NOMO-1 treated with DMSO at 0.1 percent for 48 hours (cell line): ENCODE measurements around the gene LYPD6.

Experiments used
- DNase-seq: peaks from one replicate; lab custom pipeline; 2025; ENCODE audit not compliant: unreplicated experiment; lab: John Stamatoyannopoulos, UW

LYPD6 gene

DNA sequence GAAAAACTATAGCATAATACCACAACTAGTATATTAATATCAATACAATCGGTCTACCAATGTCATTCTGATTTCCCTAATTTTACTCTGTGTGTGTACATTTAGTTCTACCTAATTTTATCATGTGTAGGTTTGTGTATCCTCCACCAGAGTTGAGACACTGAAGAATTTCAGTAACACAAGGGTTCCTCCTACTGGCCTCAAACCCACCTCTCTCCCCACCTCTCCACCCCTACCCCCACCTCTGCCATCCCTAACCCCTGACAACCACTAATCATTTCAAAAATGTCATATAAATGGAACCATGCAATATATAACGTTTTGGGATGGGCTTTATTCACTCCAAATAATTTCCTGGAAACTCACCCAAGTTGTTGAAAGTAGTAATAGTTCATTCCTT lies 117.9 kb downstream of the LYPD6 start:
- no peak for DNase-seq

DNA sequence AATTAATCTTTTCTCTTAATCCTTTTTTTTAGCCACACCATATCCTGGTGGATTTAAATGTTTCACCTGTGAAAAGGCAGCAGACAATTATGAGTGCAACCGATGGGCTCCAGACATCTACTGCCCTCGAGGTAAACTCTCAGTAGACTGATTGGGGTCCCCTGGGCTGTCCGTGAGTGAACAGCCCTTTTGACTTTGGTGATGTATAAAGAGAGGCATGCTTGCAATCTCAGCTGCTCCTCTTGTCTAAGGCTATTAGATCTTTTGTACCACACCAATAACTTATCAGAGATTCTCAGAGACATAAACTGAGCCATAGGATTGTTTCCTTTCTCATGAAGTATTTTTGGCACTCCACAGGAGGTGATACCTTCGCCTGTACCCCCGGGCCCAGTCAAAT lies 118.6 kb downstream of the LYPD6 start:
- DNase-seq, result no peak

DNA sequence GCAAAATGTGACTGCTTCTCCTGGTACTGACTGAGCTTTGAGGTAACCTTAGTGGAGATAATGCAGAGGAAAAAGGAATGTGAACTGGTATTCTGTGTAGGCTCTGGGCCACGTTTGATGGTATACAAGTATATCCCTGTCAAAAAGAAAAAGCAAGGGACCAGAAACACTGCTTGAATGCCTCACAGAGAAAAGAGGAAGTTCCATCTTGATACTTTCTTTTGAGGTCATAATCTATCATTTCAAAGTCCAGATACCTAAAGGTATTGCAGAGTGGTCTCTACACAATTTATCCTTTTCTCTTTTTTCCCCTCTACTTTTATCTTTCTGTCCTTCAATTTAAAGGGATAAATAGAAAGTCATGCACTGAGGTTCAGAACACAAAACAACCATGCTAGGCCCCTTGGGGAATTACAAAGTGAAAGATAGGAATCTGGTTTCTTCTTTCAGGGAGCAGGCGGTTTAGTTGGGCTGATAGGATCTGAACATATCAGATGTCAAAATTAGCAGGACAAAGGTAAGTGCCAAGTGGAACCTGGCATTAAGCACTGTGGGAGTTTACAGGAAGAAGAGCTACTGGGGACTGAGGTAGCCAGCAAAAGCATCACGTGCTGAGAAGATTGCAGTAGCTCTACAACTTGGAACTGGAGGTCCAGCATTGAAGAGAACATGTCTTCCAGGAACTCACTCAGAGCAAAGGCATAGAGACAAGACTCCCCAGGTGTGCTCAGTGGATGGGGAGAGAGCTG lies 121.2 kb downstream of the LYPD6 start:
- peak; percentile 1 for DNase-seq

DNA sequence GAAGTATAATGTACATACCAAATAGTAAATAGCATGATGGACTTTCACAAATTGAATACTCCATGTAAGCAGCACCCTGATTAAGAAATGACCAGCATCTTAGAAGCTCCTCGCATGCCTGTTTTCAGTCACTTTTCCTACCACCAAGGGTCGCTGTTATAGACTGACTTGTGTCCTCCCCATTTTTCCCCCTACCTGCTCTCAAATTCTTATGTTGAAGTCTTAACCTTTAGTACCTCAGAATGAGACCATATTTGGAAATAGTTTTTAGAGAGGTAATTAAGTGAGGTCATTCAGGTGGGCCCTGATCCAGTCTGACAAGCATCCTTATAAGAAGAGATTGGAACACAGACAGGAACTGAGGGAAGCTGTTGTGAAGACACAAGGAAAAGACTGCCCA lies 125.9 kb downstream of the LYPD6 start:
- DNase-seq, result no peak

DNA sequence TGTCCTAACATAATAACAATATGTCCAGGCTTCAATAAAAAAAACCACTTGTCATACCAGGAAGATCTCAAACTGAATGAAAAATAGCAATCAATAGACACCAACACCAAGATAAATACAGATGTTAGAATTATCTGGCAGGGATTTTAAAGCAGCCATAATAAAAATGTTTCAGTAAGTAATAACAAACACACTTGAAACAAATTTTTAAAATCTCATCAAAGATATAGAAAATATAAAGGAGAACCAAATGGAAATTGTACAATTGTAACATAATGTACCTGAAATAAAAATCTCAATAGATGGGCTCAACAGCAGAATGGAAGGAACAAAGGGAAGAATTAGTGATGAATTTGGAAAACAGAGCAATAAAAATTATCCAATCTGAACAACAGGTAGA lies 128.1 kb downstream of the LYPD6 start:
- DNase-seq, result no peak

DNA sequence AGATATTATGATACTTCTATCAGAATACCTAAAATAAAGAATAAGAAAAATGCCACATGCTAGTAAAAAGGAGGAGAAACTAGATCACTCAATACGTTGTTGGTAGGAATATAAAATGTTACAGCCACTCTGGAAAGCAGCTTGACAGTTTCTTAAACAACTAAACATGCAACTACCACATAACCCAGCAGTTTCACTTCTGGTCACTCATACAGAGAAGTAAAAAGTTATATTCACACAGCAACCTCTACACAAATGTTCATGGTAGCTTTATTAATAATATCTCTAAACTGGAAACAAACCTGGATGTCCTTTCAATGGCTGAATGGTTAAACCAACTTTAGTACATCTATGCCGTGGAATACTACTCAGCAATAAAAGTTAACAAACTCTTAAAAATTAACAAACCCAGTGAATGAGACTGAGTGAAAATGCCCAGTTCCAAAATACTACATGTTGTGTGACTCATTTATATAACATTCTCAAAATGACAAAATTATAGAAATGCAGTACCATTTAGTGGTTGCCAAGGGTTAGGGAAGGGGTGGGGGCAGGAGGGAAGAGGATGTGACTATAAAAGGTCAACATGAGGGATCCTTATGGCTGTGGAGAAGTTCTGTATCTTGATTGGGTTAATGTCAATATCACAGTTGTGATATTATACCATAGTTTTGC lies 133.1 kb downstream of the LYPD6 start:
- no peak for DNase-seq

DNA sequence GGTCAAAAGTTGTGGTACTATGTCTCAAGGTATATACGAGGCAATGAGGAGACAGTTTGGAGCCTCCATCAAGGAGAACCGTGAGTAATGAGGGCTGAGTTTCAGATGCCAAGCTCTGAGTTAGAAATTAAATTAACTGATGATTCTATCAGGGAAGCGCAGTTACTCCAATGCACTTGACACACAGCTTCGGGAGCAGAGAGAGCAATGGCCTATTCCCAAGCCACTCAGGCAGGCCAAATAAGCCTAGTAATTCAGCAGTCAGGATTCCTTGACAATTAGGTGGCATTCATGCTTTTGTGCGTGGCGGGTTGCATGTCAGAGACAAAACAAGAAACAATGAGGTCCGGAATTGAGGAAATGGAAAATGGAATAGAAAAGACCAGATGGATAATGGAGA lies 134.0 kb downstream of the LYPD6 start:
- no peak for DNase-seq

DNA sequence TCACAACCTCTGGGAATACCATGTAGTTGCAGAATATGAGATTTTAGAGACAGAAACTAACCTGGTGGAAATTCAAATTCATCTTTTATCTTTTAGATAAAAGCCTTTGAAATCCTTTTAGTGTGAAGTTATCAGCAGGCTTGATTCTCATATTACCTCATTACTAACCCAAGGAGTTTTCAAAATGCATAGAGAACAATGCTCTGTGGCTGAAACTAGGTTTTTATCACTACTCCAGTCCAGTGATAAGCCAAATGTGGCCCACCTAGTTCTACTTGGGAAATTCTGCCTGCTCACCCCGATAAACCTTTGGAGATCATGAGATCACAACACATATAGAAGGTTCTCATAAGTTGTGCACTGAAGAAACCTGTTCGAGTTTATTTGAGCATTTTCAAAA lies 135.5 kb downstream of the LYPD6 start:
- DNase-seq, result no peak

DNA sequence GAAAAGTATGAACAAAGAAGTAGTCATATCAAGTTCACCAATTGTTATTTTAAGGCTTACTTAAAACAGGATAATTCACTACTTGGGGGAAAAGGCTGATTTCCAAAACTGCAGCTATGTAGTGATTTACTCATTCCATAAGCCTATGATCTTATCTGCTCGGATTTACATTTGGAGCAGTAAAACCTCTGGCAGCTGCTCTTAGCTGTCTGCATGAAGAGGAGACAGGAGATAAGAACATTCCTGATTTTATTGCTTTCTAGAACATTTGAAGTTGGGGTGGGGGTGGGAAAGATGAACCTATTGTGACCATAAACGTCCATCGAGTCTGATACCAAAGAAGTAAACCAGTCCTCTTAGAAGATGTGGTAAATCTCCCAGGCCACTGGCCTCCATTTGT lies 136.2 kb downstream of the LYPD6 start:
- DNase-seq, result no peak

DNA sequence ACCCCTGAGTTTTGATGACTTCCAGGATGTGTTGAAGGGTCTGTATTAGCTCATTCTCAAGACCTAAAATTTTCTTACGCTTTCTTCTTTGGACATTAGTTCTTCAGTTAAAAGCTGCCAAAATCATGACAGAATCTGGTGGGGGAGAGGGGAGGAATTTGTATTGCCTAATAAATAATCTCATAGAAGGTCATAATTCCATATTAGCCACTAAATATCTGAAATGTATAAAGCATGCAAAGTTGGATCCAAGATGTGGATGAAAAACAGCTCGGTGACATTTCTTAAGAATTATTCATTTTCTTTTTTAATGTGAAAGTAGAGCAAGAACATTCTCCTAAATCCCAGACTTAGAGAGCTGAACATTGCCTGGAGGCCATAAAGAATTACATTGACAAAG lies 137.0 kb downstream of the LYPD6 start:
- no peak for DNase-seq

DNA sequence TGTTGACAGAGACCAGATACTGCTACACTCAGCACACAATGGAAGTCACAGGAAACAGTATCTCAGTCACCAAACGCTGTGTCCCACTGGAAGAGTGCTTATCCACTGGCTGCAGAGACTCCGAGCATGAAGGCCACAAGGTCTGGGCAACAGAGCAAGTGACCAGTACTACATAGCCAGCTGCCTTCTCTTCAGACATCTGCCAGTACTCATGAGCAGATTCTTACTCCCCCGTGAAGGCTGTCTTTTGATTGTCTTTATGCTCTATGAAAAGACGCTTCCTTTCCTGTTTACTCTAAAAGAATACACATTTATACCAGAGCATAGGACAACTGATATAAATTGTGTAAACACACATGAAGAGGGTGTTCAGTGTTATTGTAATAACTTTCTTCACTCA lies 138.2 kb downstream of the LYPD6 start:
- DNase-seq, result no peak

DNA sequence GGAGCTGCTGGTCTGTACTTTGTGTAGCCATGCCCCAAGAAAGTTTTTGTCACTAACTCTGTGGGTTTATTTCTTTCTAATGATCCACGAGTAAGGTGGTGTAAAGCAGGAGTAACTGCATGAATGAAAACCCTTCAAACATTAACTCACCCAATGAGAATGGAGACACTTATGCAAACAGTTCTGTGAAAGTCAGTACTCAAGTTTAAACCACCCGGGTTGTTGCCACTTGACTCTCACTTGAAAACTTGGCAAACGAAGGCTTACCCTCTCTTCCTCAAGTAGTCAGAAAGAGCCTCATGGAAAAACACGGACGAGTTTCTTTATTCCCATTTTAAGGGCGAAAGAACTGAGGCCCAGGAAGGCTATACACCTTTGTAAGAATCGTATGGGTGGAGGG lies 139.7 kb downstream of the LYPD6 start:
- DNase-seq, result no peak

DNA sequence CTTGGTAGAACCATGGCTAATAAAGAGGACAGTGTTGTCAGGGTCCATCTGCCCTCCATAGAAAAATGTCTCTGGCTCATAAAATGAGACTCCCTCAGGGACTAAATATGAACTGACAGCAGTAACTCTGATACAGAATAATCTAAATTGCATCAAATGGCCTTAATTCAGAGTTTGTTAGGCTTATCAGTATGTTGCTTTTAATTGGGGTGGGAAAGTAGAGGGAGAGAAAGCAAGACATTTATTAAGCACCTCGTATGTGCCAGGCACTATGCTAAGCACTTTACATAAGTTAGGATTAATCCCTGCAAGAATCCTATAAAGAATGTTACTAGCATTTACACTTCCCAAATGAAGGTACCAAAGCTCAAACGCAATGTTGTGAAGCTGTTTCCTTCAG lies 142.0 kb downstream of the LYPD6 start:
- DNase-seq, result no peak

DNA sequence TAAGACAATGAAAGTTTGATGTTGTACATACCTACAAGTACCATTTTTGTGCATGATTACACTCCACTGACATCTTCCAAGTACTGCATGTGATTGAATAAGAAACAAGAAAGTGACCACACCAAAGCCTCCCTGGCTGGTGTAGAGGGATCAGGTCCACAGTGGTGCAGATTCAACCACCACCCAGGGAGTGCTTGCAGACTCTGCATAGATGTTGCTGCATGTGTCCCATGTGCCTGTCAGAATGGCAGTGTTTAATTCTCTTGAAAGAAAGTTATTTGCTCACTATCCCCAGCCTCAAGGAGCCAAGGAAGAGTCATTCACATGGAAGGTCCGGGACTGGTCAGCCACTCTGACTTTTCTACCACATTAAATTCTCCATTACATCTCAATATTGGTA lies 142.7 kb downstream of the LYPD6 start:
- no peak for DNase-seq

DNA sequence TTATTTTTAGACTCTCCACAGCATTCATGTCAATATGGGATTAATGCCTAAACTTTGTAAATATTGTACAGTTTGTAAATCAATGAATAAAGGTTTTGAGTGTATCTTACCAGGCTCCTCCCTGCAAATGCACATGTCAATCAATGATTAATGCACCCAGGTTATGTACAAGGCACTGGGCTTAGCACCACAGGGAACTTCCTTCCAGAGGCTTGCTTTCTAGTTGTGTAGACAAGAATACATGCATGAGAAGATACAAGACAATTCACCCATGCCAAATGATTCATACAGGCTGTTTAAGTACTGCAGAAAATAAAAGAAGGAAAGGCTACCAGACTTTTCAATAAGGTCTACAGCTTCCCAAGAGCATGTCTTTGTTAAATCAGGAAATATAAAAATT lies 143.1 kb downstream of the LYPD6 start:
- no peak for DNase-seq

DNA sequence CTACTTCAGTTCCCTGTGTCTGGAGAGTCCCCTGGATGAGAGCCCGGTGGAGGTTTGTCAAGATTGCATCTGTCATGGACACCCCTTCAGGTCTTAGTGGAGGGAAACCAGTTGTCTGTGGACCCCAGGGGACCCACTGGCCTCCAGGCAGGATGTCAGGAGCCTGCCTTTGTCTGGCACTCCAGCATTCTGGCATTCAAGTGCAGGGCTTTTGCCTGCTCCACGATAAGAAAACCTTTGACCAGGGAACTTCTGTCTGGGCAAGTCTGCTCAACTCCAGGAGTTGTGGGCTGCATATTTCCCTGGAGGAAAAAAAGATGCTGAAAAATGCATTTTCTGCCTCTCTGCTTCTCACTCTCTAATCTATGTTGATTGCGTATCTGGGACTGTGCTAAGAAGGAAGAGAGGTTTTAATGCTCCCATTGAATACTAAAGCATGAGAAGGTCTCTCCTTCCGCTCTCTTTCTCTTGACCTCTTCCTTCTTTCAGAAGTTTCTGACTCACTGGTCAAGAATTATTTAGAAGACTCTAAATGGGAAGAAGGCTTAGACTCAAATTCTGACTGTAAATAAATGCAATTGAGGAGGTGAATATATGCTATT lies 152.7 kb downstream of the LYPD6 start:
- DNase-seq, result no peak

DNA sequence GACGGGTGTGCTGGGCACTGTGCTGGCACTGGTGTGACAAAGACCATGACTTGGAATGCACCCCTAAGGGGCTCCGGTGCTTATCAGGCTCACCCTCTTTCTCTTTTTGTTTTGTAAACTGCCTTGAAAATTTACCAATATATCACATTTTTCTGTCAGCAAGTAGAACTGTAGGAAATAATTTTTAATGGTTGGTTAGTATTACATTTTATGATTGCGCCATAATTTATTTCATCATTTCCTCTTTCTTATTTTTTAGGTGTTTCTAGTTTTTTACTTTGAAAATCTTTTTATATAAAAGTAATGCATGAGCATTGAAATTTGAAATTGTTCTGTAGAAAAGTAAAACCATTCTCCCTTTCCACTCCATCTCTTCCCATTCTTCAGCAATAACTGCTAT lies 156.3 kb downstream of the LYPD6 start:
- DNase-seq, result peak; percentile 14

DNA sequence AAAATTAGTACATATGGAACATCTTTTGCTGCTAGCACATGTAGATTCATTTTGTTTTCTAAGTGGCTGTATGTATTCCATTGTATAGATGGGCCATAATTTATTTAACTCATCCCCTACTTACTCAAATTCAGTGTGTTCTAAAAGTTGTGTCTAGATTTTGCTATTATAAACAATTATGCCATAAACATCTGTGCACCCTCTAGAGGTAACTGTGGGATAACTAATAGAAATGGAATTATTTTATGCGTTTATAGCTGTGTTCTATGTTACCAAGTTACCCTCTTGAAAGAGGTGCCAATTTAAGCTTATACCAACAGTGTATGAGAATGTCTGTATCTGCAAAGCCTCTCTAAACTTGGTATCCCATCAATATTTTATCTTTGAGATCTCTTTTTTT lies 156.8 kb downstream of the LYPD6 start:
- no peak for DNase-seq

DNA sequence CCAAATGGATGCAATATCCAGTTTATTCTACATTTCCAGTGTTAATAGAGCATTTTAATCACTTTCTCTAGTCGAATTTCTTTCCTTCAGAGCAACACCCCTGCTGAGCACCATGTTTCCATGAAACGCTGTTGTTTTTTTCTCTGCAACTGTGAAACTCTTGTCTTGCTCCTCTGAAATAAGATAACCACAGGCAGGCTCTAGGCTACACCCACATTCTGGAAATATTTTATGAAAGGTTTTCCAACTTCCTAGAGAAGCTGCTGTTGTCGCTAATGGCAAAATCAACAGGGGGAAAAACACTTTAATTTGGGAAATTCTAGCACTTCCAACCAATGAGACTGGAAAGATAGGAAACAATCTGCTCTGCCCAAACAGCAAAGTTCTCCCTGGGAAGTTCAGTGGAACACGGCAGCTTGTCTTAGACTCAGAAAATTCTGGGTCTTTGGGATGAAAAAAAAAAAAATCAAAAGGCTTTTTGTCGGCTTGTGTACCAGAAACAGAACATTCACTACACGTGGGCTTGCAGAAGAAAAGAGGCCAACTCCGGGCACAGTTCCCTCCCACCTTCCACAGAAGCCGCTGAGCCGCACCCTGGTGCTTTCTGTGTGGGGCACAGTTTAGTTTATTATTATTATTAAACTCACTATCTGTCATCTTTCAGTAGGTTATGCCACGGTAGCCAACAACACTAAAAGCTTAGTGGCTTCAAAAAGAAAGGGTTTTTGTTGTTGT lies 158.5 kb downstream of the LYPD6 start:
- no peak for DNase-seq

DNA sequence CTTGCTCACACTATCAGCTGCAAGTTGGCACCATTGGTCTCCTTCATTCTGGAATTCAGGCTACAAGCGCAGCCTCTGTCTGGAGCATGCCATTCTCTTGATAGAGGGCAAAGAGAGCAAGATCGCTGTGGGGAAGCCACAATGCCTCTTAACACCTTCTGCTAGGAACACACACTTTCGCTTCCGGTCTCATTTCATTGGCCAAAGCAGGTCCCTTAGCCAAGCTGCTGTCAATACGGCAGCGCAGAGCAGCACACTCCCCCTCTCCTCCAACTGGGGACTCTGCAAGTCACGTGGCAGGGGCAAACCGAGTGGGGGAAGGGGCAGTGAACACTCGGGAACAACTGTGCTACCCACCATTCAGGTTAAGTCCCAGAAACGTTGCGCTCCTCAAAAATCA lies 159.1 kb downstream of the LYPD6 start:
- DNase-seq, result no peak

DNA sequence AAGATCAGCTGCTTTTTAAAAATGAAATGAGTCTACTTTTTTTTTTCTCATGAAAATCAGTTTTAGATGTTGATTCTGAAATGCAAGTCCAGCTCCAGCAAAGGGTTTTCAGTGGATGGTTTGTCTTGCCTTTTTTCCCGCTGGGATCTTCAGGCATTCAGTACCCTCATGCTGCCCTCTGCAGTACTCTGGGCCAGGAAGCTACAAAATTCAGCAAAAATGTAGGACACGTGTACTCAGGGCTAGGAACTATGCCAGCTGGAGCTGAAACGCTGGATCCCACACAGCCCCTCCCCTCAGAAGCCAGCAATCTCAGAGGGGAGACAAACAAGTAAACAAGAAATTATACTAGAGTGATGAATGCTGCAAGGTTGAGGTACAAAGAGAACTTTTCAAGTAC lies 159.9 kb downstream of the LYPD6 start:
- DNase-seq, result no peak

DNA sequence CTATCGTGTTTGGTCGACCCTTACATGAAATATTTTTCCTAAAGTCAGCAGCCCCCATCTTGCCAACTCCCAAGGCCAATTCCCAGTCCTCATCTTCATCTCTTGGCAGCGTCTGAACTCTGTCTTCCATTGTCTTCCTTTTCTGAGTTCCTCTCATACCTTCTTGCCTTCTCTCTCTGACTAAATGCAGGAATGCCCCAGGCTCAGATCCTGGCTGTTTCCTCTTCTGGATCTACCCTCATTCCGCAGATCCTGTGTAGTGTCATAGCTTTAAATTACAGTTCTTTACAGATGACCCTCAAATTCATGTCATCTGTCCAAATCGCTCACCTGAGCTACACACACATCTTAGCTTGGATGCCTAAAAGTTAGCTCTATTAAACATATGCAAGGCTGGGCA lies 162.5 kb downstream of the LYPD6 start:
- no peak for DNase-seq
